ENCODE measurements around the gene KRT85.

GRCh38 chr12:52392465-52393007 lies 25.3 kb upstream of the KRT85 start:
- TF ChIP-seq CTCF (IDR thresholded peaks at IDR 0.05) (no peak), HDAC2 (IDR thresholded peaks at IDR 0.05) (no peak), POLR2A (IDR thresholded peaks at IDR 0.05; ENCODE audit: low read length) (no peak), USF2 (IDR thresholded peaks at IDR 0.05) (no peak), MAX (IDR thresholded peaks at IDR 0.05) (no peak), RCOR1 (IDR thresholded peaks at IDR 0.05; ENCODE audit: low read depth, low read length) (no peak), REST (IDR thresholded peaks at IDR 0.05) (no peak)
